ENCODE results near the gene GNA15. TPM values are rescaled to one million over a fixed set of nuclear protein-coding genes. Genes with fewer than 3 reads are reported as not detected.
"Not testable (repeated sequence)": the region's sequence is repeated elsewhere in the genome, so short reads cannot be mapped to it uniquely, and the experiment has no call there.

GNA15 gene
- total RNA-seq, 2 donors from 2014 or later = 13.0 to 14.0 TPM

GRCh38 chr19:3163230-3163886 lies 27.5 kb downstream of the GNA15 start:
- Histone ChIP-seq H3K4me3 (no peak overlapping the region), H3K27ac (no peak overlapping the region), H3K4me1 (ENCODE audit: control insufficient read depth in 1 of 2, low read depth in 2 of 2) (no peaks in the 10 kb centered on the region), H3K27me3 (replicated peaks; ENCODE audit: insufficient read depth) (no peaks in the 10 kb centered on the region), H3K36me3 (no peaks in the 10 kb centered on the region), H3K9me3 (no peaks in the 10 kb centered on the region)
- no peak for DNase-seq (ENCODE audit: low spot score)
- peak; percentile 90 for TF ChIP-seq CTCF (IDR thresholded peaks at IDR 0.05)
- ATAC-seq (ENCODE audit: insufficient number of reproducible peaks, low FRiP score, low read depth) = no peak

GRCh38 chr19:3163943-3164342 lies 28.1 kb downstream of the GNA15 start:
- H3K4me1 ChIP-seq (ENCODE audit: control insufficient read depth in 1 of 2, low read depth in 2 of 2) = no peaks in the 10 kb centered on the region
- H3K27me3 ChIP-seq (replicated peaks; ENCODE audit: insufficient read depth) = no peaks in the 10 kb centered on the region
- no peaks in the 10 kb centered on the region for H3K9me3 ChIP-seq
- DNase-seq (ENCODE audit: low spot score) (no peak), ATAC-seq (ENCODE audit: insufficient number of reproducible peaks, low FRiP score, low read depth) (no peak)
- no peak overlapping the region for H3K4me3 ChIP-seq
- H3K27ac ChIP-seq = no peak overlapping the region
- H3K36me3 ChIP-seq = no peaks in the 10 kb centered on the region
- TF ChIP-seq CTCF (IDR thresholded peaks at IDR 0.05) = no peak

- H3K27ac ChIP-seq = no peak overlapping the region
- no peak for ATAC-seq (ENCODE audit: insufficient number of reproducible peaks, low FRiP score, low read depth)
- no peak for DNase-seq (ENCODE audit: low spot score)
- H3K27me3 ChIP-seq (replicated peaks; ENCODE audit: insufficient read depth) = no peaks in the 10 kb centered on the region
- no peaks in the 10 kb centered on the region for H3K4me1 ChIP-seq (ENCODE audit: control insufficient read depth in 1 of 2, low read depth in 2 of 2)
- TF ChIP-seq CTCF (IDR thresholded peaks at IDR 0.05) = no peak
- no peaks in the 10 kb centered on the region for H3K9me3 ChIP-seq
- no peaks in the 10 kb centered on the region for H3K36me3 ChIP-seq
- H3K4me3 ChIP-seq = no peak overlapping the region
Measured at GRCh38 chr19:3167533-3168272, 31.9 kb downstream of the GNA15 start.

GRCh38 chr19:3171894-3172672 lies 36.2 kb downstream of the GNA15 start:
- H3K27ac ChIP-seq = no peak overlapping the region
- no peak overlapping the region for H3K4me3 ChIP-seq
- no peak for TF ChIP-seq CTCF (IDR thresholded peaks at IDR 0.05)
- H3K9me3 ChIP-seq = no peaks in the 10 kb centered on the region
- no peak for DNase-seq (ENCODE audit: low spot score)
- ATAC-seq (ENCODE audit: insufficient number of reproducible peaks, low FRiP score, low read depth) = no peak
- H3K27me3 ChIP-seq (replicated peaks; ENCODE audit: insufficient read depth) = no peaks in the 10 kb centered on the region
- no peaks in the 10 kb centered on the region for H3K4me1 ChIP-seq (ENCODE audit: control insufficient read depth in 1 of 2, low read depth in 2 of 2)
- H3K36me3 ChIP-seq = no peaks in the 10 kb centered on the region

GRCh38 chr19:3172673-3173000 lies 36.8 kb downstream of the GNA15 start:
- H3K27me3 ChIP-seq (replicated peaks; ENCODE audit: insufficient read depth); H3K9me3 ChIP-seq: not testable (repeated sequence)

More at GRCh38 chr19:3172673-3173000, 36.8 kb downstream of the GNA15 start:
- not testable (repeated sequence) for H3K27ac ChIP-seq; ATAC-seq (ENCODE audit: insufficient number of reproducible peaks, low FRiP score, low read depth); H3K4me1 ChIP-seq (ENCODE audit: control insufficient read depth in 1 of 2, low read depth in 2 of 2); DNase-seq (ENCODE audit: low spot score); H3K36me3 ChIP-seq; H3K4me3 ChIP-seq
